ENCODE data around the gene TNFAIP1. TPM values are rescaled to one million over a fixed set of nuclear protein-coding genes. Genes with fewer than 3 reads are reported as not detected.

TNFAIP1 gene
- total RNA-seq, 4 donors from 2014 or later = 19.1 to 53.2 (median 30.4) TPM

DNA sequence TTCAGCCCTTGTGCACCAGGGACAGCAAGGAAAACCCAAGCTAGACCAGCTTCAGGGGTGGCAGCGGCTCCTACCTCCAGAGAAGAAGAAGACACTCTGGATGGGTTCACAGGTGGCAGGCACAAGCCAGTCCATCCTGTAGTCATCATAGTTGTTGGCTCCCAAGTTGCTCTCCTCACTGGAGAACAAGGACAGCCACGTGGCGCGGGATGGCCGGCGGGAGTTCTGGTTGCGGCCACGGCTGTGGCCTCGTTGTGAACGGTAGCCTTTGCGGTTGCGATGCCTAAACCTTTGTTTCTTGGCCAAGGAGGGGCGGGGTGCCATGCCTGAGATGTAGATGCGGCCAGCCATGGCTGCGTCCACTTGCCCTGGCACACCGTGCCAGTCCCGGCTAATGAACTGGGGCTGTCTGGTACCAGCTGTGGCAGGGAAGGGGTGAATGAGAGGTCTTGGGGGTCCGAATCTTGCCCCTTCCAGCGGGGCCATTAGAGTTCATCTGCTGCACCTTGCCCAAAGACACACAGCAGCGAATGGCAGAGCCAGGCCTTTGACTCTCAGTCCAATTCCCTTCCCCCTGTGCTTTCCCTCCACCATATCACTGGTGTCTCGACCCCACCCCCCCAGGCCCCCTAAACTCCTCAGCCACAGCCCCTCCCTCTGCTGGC, 32.2 kb downstream of the TNFAIP1 start:
- no peaks in the 10 kb centered on the region for H3K9me3 ChIP-seq
- peaks cover 0 to 20% (median 5%) of the 10 kb centered on the region in 3 donors for H3K4me1 ChIP-seq
- H3K27ac ChIP-seq = no peak overlapping the region
- TF ChIP-seq POLR2A (IDR thresholded peaks at IDR 0.05) (no peak), POLR2AphosphoS5 (IDR thresholded peaks at IDR 0.05) (no peak), EP300 (IDR thresholded peaks at IDR 0.05) (no peak)
- TF ChIP-seq, protein P1, sequence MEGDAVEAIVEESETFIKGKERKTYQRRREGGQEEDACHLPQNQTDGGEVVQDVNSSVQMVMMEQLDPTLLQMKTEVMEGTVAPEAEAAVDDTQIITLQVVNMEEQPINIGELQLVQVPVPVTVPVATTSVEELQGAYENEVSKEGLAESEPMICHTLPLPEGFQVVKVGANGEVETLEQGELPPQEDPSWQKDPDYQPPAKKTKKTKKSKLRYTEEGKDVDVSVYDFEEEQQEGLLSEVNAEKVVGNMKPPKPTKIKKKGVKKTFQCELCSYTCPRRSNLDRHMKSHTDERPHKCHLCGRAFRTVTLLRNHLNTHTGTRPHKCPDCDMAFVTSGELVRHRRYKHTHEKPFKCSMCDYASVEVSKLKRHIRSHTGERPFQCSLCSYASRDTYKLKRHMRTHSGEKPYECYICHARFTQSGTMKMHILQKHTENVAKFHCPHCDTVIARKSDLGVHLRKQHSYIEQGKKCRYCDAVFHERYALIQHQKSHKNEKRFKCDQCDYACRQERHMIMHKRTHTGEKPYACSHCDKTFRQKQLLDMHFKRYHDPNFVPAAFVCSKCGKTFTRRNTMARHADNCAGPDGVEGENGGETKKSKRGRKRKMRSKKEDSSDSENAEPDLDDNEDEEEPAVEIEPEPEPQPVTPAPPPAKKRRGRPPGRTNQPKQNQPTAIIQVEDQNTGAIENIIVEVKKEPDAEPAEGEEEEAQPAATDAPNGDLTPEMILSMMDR (IDR thresholded peaks at IDR 0.05) = no peak
- no peak for ATAC-seq
- no peak overlapping the region for H3K4me3 ChIP-seq
- peaks cover 0 to 40% of the 10 kb centered on the region in 2 donors for H3K36me3 ChIP-seq
- 93% methylated on average over 11 of the region's 21 CpGs; no CpG with 5 or more reads in 1 of the 2 donors for WGBS, 2 donors (ENCODE audit: low coverage in 1 of 2)
- H3K27me3 ChIP-seq = no peaks in the 10 kb centered on the region

- peaks cover 0 to 26% (median 11%) of the 10 kb centered on the region in 3 donors for H3K4me1 ChIP-seq
- no peak for ATAC-seq
- no peak overlapping the region for H3K4me3 ChIP-seq
- H3K9me3 ChIP-seq = no peaks in the 10 kb centered on the region
- no peak for TF ChIP-seq POLR2A (IDR thresholded peaks at IDR 0.05)
- TF ChIP-seq, protein P1 (IDR thresholded peaks at IDR 0.05) = no peak
- no peak for TF ChIP-seq EP300 (IDR thresholded peaks at IDR 0.05)
- TF ChIP-seq POLR2AphosphoS5 (IDR thresholded peaks at IDR 0.05) = no peak
- 40% methylated on average over 1 of the region's 5 CpGs; no CpG with 5 or more reads in 1 of the 2 donors for WGBS, 2 donors (ENCODE audit: low coverage in 1 of 2)
- peaks cover 0 to 34% of the 10 kb centered on the region in 2 donors for H3K36me3 ChIP-seq
- no peaks in the 10 kb centered on the region for H3K27me3 ChIP-seq
- H3K27ac ChIP-seq = no peak overlapping the region
These were observed 32.8 kb downstream of the TNFAIP1 start for GRCh38 chr17:28368306-28368831.

DNA sequence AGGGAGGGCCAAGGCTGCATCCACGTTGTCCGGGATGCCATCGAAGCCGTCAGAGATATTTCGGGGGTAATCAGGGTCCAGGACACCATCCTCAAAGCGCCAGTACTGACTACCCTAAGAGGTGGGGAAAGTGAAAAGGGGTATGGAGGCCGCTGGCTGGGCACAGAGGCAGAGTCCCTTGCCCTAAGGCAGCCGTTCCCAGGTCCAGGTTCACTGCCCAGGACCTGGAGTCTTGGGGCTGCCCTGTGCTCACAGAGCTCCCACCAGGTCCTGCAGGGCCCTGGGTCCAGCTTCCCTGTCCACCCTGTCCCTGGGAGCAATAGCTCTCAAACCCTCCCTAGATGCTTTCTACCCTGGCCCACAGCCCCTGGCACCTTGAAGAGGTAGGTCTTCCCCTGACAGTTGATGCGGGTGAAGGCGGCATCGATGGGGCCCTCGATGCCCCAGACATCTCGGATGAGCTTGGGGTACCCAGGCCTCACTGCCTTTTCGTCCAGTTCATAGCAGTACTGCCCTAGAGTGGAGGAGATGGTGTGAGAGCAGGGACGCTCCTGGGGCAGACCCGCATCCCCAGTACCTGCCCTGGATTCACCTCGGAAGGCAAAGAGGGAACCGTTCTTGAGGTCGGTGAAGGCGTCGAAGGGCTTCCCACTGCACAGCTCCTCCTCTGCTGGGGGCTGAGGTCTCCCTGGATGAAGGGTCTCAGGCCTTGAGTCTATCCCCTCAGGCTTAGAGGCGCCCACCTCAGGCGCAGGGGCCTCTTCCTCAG, 33.5 kb downstream of the TNFAIP1 start:
- H3K4me1 ChIP-seq = peaks cover 0 to 31% (median 13%) of the 10 kb centered on the region in 3 donors
- H3K27me3 ChIP-seq = no peaks in the 10 kb centered on the region
- no peaks in the 10 kb centered on the region for H3K9me3 ChIP-seq
- no peak for ATAC-seq
- TF ChIP-seq EP300 (IDR thresholded peaks at IDR 0.05) (no peak), POLR2A (IDR thresholded peaks at IDR 0.05) (no peak), POLR2AphosphoS5 (IDR thresholded peaks at IDR 0.05) (no peak)
- TF ChIP-seq, protein P1 (IDR thresholded peaks at IDR 0.05) = no peak
- H3K36me3 ChIP-seq = peaks cover 0 to 27% of the 10 kb centered on the region in 2 donors
- no peak overlapping the region for H3K4me3 ChIP-seq
- no peak overlapping the region for H3K27ac ChIP-seq
- 100% methylated on average over 4 of the region's 23 CpGs; no CpG with 5 or more reads in 1 of the 2 donors for whole genome bisulfite sequencing, 2 donors (ENCODE audit: low coverage in 1 of 2)

DNA sequence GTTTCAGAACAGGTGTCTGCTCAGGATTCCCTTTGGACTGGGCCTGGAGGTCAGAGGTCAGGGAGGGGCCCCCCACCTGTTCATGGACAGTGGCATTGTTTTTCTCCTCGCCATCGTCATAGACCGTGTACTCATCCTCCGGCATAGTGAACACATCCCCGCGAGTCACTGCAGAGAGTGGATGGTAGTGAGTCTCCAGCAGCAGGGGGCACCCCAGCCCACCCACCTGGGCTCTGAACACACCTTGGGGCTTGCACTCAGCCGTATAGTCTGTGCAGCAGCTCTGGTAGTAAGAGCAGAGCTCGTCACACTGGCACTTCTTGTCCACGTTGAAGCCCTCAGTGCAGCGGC, 34.1 kb downstream of the TNFAIP1 start:
- 68% methylated on average over 8 of the region's 10 CpGs; no CpG with 5 or more reads in 1 of the 2 donors for WGBS, 2 donors (ENCODE audit: low coverage in 1 of 2)
- peaks cover 0 to 36% (median 13%) of the 10 kb centered on the region in 3 donors for H3K4me1 ChIP-seq
- H3K27ac ChIP-seq = peak overlapping the region in 3 of 4 donors; percentile 83 to 85 (median 84)
- TF ChIP-seq POLR2A (IDR thresholded peaks at IDR 0.05) = no peak
- no peak for TF ChIP-seq POLR2AphosphoS5 (IDR thresholded peaks at IDR 0.05)
- no peak for TF ChIP-seq EP300 (IDR thresholded peaks at IDR 0.05)
- TF ChIP-seq, protein P1 (IDR thresholded peaks at IDR 0.05) = no peak
- peaks cover 0 to 22% of the 10 kb centered on the region in 2 donors for H3K36me3 ChIP-seq
- H3K9me3 ChIP-seq = no peaks in the 10 kb centered on the region
- no peaks in the 10 kb centered on the region for H3K27me3 ChIP-seq
- H3K4me3 ChIP-seq = no peak overlapping the region
- no peak for ATAC-seq

All from gastroesophageal sphincter (tissue), 4 donors.